Stimulated activated CD4-positive, alpha-beta T cell treated with anti-CD3 and anti-CD28 coated beads, TNF-alpha, amount 100 ng/mL, for 4 hours (primary cell): ENCODE measurements around the gene MRC2.

Source experiments
- DNase-seq, 3 experiments: peaks; one replicate each; pipeline ENCODE4 v3.0.0-alpha.2; 2020; ENCODE audit warnings: low read depth in 3 of 3

MRC2 gene

DNA sequence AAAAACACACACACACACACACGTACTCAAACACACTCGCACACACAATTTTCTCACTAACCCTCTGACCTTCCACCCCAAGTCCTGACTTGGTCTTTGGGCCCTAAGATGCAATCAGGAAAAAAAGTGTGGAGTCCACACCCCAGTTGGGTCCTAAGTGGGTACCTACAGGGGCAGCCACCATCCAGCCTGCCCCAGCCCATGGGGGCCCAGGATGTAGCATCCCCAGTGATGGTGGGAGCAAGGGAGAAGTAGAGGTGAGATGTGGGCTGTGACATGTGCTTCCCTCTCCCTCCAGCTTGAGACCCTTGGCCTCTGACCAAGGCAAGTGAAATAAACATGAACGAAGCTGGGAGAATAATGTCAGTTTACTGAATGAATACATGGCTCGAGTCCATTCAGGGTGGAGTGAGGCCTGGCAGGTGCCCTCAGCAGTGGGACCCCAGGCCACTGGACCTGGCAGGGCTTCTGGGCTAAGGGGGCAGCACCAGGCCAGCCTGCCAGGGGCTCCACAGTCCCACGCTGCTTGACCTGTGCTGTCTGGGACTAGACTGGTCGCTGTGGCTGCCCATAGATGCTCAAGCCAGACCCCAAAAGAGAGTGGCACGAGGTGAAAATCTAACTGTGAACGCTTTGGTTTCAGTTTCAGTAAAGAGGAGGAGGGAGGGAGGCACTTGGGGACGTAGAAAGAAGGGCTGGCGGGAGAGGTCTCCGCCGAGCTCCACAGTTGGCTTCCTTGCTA, 73.7 kb downstream of the MRC2 start:
- DNase-seq, result no peak

DNA sequence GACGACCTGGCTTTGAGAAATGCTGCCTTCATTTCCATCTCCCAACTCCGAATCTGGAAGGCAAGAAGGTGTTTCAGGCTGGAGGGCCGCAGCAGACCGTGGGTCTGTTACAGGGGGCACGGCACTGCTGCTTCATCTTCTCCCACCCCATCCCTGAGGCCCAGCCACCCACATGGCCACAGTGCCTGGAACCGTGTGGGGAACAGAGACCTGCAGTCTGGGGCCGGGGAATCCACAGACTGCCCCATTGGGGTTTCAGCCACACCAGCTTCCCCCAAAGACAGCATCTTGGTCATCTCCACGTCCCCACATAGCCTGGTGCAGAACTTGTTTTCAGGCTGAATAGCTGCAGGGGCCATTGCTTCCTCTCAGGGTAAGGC, 74.2 kb downstream of the MRC2 start:
- no peak for DNase-seq

DNA sequence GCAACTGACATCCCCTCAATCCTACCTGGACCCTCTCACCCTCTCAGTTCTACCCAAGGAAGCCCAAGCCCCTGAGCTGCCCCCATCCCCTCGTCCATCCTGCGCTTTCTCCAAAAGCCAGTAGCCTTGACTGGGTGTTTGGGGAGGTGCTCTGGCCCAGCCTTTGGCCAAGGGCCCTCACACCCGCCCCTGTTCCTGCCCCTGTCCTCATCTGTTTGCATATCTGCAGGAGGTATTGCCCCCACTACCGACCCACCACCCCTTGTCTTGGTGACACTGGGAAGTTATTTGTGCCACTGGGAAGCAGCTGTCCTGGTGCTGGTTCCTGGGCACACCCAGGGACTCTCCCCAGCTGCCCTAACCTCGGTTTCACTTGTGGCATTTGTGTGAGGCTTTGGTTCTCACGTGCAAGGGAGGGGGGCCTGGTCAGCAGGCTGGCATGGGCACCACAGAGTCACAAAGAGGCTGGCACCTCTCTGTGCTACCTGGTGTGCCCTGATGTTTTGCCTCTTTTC, 75.3 kb downstream of the MRC2 start:
- no peak for DNase-seq

DNA sequence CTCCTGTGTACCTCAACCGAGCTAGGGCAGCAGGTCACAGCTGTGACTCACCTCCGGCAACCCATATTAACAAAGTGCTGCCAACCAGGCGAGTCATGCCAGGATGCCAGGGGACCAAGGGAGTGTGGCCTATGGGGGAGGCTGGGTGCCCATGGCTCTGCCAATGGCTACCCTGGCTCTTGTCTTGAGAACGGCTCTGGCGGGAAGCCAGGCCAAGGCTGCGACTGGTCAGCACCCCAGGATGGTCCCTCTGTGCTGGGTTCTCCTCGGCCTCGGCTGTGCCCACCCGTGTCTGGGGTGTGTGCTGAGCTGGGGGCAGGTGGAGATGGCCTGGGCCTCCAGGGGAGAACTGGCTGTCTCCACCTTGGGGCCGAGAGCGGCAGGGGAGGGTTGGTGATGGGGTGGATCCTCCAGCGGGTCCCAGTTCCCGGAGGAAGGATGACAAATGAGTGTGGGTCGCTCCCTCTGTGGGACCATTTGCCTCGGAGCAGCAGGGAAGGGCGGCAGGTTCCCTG, 75.8 kb downstream of the MRC2 start:
- DNase-seq, result peak in 1 of 3 experiments; percentile 9

DNA sequence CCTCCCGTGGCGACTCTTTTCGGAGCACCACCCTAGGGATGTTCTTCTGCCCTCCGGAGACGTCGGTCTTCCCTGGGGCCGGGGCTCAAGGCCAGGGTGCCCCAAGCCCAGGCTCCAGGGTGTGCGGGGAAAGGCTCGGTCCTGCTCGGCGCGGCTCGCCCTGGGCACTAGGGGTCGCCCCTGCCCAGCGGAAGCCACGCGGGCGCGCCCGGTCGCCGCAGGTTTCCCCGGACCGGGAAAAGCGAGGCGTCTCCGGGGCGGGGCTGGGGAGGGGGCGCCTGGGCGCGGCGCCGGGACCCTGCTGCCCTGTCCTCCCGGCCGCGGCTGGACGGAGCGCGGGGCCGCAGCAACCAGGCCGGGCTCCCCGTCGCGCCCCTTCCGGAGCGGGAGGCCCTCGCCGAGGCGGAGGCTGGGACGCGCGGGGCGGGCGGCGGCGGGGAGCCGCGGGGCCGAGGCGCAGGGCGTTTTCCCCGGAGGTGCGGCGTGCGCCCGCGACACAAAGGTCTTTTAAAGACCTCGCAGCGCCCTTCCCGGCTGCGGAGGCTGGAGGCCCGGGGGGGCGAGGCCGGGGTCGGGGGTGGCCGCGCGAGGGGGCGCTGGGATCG, 76.4 kb downstream of the MRC2 start:
- peak; percentile 52 to 71 (median 57) for DNase-seq

DNA sequence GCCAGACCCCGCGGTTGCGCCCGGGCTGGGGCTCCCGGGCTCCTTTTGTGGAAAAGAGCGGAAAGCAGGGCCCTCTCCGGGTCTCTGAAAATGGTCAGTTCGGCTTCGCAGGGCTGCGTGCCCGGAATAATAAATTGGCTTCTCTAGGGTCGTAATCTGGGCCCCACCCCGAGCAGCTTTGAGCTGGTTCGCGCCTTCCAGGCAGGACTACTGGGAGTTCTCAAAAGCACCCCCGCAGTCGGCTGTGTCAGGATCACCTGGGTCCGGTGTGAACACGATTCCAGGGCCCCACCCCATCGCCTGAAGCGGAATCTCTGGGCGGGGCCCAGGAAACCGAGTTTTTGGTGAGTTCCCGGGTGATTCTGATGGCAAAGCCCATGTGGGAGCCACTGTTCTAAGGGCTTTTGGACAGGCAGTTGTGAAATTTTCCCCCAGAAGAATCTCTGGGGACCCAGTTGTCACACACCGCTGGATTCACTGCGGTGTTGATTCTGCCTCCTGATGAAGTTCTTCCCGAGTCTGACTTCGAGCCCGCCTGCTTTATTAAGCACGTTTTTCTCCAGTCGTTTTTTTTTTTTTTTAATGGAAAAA, 77.0 kb downstream of the MRC2 start:
- no peak for DNase-seq

DNA sequence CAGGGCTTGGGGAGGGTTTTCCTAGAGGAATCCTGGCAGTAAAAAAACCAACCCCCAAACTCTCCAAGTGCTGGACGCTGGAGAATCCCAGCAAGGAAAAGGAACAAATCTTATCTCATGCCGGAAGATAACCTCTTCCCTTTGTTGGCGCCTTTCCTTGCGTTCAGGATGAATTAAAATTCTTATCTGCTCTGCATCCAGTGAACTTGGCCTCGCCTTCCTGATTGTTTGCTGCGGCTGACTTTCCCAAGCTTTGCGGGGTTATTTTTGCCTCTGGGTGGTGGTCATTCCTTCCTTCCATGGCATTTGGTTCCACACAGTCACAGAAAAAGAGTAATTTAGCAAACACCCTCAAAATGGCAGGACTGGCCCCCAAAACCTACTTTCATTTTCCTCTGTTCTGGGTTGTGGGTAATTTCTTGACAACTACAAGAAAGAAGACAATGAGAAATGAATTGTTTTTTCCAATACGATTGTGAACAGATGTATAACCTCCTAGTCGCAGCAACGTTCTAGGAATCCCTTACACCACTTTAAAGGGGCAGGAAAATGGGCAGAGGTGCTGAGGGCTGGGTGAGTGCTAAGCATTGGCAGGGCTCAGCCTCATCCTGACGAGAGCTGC, 77.8 kb downstream of the MRC2 start:
- no peak for DNase-seq

DNA sequence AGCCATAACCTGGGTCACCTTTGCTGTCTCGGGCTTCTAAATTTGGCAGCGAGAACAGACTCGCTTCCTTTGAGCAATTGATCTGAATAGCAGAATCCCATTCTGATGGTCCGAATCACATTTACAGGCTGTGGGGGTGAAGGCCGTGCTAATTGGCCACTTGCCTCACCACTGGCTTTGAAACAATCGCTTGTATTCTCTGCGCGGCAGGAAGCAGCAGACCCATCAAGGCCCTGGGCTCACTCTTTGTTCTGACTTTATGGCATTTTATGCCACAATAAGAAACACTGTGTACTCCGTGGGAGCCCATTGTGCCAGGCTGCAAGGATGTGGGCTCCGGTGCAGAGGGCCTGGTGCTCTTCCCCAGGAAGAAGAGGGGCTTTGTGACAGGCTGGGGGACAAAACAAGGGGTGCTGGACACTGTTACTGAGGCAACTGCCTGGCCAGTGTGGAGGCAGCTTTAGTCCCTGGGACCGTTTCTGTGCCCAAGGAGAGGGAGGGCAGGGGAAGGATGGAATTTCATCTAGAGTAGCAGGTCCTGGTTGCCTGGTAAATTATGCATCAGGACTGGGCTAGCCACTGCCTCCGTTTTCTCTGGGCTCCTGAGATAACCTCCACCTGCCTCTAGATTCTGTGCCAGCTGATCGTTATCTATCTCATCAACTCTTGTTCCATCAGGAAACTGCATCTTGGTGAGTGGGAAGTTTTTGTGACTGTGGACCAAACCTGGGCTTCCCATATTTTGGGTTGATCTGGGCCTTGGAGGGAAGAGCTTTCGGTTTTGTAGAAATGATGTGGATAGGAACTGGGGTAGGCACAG, 78.5 kb downstream of the MRC2 start:
- no peak for DNase-seq

DNA sequence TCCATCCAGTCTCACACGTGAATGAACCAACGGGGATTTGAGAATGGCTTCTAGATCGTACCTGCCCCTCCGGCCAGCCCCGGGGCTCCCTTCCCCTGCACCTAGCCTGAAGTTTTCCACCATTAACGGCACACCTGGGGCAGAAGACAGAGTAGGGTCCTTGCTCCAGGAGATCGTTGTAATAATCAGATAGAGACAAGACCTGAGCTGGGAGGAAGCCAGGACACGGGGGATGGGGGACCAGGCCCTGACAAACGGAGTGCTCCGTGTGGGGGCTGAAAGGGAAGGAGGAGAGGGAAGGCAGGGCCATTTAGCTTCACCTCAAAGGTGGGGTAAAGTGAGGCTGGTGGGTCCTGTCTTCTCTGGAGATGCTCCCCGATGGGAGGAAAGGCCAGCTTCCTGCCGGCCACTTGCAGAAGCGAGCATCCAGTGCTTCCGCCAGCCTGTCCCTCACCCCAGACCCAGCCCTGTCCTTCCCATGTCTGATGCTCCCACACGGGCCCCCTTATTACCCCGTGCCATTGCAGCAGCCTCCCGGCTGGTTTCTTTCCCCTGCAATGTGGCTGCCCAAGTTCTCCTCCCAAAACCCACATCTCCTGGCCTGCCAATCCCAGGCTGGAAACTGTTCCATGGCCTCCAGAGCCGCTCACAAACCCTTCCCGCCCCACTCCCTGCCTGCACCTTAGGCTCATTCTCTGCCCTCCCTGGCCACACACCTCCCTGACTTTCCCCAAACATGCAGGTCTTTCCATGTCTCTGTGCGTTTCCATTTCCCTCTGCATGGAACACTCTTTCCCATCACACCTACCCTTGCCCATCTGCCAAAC, 79.3 kb downstream of the MRC2 start:
- DNase-seq, result no peak

DNA sequence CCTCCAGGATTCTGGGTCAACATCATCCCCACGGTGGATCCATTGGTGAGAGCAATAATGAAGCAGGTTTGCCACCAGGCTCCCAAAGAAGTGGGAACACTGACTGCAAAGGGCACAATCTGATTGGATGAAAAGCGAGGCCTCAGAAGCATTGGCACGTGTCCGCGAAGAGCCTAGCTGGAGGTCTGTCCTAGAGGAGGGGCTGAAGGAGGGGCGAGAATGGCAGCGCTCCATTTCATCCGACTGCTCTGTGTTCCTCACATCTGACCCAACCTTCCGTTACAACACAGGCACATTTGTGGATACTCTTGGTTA, 79.9 kb downstream of the MRC2 start:
- no peak for DNase-seq

DNA sequence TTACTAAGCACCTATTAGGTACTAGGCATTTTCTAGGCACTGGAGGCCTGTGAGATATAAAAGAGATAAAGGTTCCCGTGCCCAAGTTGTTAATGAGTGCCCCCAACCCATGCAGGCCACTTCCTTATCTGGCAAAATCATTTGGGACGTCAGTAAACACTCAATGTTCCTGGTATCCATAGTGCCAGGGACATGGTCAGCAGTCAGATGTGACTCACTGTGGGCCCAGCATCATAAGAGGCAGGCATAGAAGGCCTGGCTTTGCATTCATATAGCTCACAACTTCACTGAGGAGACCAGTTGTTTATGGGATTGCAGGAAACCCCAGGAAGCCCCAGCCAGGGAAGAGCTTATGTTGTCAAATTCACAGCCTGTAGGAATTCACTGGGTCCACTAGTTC, 81.1 kb downstream of the MRC2 start:
- no peak for DNase-seq

DNA sequence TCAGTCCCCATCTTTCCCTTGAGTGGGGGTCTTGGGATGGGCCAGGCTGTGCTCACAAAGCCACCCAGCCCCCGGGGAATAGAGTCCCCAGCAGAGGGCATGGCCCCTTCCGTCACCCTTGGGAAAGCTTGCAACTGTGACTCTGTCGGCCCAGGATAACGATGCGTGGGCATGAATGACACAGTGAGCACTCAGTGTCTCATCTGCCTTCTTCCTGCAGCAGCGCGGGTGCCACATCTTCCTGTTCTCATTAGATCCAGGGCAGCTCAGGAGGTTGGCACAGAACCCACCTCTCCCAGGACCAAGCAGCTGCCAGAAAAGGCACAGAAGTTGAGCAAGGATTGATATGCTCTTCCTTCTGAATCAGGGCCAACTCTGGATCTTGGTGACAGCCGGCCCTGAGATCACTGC, 84.7 kb downstream of the MRC2 start:
- no peak for DNase-seq

DNA sequence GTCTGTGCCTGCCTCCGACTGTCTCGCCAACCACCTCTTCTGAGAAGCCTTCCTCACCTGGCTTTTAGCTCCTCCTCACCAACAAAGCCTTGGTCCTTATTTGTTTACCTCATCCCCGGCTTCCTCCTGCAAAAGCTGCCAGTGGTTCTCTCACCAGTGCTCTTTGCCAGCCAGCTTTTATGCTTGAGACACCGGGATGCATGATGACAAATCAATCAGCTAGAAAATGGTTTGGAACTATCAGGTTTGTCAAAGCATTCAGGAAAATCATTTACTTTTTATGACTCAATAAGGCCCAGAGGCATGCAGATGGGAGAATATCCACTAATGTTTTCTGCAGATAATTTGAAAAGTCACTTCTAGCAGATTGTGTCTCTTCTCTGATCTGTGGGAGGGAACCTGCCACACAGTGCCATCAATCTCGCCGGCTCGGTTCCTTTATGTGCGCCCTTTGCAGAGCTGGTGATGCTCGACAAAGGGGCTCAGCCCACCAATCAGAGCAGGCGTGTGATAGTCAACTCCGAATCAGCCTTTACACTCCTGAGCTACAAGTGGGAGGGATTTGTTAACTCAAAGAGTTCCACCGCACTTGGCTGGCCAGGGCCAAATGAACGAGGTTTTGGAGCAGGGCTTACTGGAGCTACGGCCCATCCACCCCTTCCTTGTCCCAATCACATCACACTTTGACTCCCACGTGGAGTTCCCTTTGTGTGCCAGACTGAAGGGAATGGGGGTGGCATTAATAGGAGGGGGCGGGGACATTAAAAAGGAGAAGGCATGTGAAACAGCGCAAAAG, 85.8 kb downstream of the MRC2 start:
- no peak for DNase-seq

DNA sequence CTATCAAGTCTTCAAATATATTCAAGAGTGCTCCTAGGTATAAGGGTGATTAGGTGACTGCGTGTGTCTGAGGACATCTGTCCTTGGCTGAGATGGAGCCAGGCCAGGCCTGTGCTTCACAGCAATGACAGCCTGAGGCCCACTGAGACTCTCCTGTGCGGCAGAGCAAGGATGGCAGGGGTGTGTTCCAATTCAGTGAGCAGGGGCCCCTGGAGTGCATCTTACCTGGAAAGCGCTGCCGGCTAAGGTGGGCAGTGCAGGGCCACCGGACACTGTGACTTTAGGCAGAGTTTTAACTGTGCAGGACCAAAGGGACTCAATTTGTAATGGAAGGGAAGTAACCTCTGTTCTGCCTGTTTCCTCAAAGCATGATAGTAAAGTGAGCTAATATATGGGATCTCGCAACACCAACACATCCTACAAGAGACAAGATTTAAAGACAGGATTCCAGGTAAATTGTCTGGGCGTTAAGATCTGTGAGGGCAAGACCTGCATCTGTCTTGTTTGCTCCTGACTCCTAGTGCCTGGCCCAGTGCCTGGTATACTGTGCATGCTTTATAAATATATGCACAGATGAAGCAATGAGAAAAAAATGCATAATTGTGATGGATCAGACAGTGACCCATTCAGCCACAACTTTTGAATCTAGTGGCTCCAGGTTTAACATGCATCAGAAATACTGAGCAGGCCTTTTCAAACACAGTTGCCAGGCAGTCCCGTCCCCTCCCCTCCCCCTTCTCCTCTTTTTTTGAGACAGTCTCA, 86.7 kb downstream of the MRC2 start:
- DNase-seq, result no peak

DNA sequence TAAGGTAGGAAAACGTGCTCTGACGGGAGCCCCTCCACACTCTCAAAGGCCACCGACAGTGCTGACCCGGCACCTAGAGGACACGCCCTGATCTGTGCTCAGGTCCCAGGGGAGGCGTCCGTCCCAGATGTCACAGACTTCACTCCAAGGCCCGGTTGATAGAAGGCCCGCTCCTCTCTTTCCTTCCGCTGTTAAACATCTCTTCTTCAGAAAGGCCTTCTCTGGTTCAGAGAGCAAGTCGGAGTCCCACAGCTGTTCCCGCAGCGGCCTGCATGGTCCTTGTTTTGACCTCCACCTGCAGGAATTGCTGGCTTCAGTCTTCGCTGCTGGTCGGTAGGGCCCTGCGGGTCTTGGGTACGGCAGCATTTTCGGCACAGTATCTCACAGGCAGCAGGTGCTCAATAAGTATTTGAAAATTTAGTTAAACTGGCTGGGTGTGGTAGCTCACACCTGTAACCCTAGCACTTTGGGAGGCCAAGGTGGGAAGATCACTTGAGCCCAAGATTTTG, 88.5 kb downstream of the MRC2 start:
- no peak for DNase-seq

DNA sequence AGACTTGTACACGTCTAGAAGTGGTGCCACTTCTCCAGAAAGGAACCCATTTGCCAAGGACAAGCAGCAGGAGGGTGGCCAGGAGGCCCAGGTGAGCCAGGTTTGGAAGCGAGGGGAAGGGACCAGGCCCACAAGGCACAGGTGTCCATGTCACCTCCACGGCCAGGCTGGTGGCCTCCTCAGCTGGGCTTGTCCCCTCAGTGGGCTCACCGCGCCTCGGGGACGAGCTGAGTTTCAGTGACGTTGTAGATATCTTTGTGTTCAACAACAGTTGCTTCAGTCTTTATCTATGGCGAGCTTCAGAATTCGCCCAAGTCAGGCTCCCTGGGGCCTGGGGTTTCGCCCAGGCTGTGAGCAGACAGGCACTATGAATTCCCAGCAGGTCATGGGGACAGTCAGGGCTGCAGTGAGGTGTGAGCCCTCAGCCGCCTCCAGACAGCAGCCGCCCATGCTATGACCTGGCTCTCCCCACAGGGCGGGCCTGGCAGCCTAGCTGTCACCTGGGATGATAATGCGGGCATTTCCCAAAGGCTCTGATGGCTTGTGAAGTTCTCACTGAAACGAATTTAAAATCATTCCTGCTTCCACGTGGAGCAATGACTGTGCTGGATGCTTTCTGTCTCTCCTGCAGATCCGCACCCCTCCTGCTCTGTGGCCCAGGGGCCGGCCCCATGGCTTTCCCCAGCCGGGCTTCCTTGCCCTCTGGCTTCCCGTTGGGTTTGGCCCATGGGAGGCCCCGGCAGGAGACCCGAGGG, 89.5 kb downstream of the MRC2 start:
- no peak for DNase-seq

DNA sequence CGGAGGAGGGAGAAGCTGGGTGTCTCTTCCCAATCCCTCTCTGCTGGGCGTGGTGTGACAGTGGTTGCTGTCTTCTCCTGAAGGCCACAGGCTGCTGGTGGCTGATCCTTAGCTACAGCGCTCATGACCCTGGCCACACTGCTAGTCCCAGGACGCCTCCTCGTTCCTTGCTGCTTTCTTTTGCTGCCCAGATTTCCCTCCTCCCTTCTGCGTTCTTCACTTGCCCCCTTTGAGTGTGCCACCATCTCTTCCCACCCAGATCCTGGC, 90.1 kb downstream of the MRC2 start:
- DNase-seq, result no peak

DNA sequence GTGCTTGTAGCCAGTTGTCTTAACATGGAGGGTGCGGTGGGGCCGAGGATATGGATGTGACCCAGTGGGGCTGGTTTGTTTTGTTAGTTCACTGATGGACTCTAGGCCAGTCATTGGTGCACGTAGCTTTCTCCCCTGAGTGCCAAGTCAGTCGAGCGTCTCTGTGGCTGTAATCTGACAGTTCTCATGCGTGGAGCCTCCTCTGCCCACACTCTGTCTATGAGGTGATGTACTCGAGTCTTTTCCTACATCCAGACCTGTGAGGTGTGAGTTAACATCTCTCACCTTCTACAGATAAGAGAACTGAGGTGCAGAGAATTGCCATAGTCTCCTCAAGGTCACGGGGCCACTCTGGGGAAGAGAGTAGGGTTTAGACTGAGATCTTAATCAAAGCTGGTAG, 90.4 kb downstream of the MRC2 start:
- DNase-seq, result no peak

DNA sequence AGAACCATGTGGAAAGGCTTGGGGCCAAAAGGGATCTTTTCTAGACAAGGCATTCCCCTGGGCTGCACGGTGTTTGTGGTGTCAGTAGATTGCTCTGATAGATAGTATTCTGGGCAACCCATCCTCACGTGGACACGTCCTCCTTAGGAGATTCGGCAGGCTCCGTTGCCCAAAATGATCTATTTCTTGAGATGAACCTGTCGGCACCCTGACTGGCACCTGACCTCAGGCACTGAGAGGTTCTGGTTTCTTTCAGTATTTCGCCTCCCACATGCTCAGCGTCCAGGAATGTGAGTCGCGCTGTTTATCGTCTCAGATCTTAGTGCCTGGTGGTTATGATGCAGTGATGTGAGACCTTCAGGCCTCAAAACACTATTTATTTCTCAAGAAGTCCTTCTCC, 91.0 kb downstream of the MRC2 start:
- DNase-seq, result no peak
